K562 (cell line): ENCODE data around the gene P4HB. TPM values are rescaled to one million over a fixed set of nuclear protein-coding genes. Genes with fewer than 3 reads are reported as not detected.

Source experiments
- ATAC-seq: fragments of 200-7000 bp; cut with Tn5 transposase; 3 replicates; pipeline ENCODE4 v1.9.1; 2020; ENCODE audit warnings: moderate library complexity
- BruUV-seq: library from RNA; stranded (reverse); fragments of 400-500 nt; replicated peaks from 2 replicates; lab custom pipeline; 2021; lab: Mats Ljungman, UMichigan
- CTCF ChIA-PET: fragments of 300-600 bp; formaldehyde crosslinking; extraction: SDS; loops from one replicate; lab custom pipeline; 2021; ENCODE audit warnings: low intra/inter-chr PET ratio; lab: Yijun Ruan, JAX
- POLR2A ChIA-PET: fragments of 300-600, 350-650 bp; sonication (Branson Sonifier 250); formaldehyde crosslinking; extraction: SDS; loops from one replicate; lab custom pipeline; 2021; ENCODE audit warnings: antibody characterized with exemption, inconsistent platforms; lab: Yijun Ruan, JAX
- DNase-seq, 4 experiments: peaks; one replicate each; pipeline versions ENCODE4 v3.0.0 to v3.0.0-alpha.2; 2011 to 2018; ENCODE audit warnings: low spot score in 3 of 4, mixed read lengths in 3 of 4; ENCODE audit errors: extremely low read depth in 1 of 4
- FAIRE-seq: peaks from 2 replicates; lab custom pipeline; 2011; peaks lifted over from hg19 to GRCh38; lab: Jason Lieb, UNC
- H2AFZ ChIP-seq: 2 replicates; pipeline ENCODE4 v1.6.0; 2011; ENCODE audit warnings: low read depth, low read length, control low read depth, inconsistent platforms
- H3K27ac ChIP-seq: fragments of 200-600 bp; 3 replicates; pipeline ENCODE4 v1.8.0; 2011; ENCODE audit warnings: low read depth, mild to moderate bottlenecking, control low read depth, inconsistent platforms, low read length, moderate library complexity, mixed read lengths; ENCODE audit errors: extremely low read depth
- H3K27me3 ChIP-seq, 2 experiments: fragments of 300-600 bp in 1 of 2; 2 replicates in 1 of 2; 3 replicates in 1 of 2; pipeline versions ENCODE4 v1.6.0 to v1.8.0; 2011; ENCODE audit warnings: inconsistent platforms in 2 of 2, low read length in 2 of 2, mild to moderate bottlenecking in 1 of 2, mixed read lengths in 1 of 2, moderate library complexity in 1 of 2; ENCODE audit not compliant: control insufficient read depth in 2 of 2, insufficient read depth in 2 of 2
- H3K36me3 ChIP-seq: fragments of 300-600 bp; 3 replicates; pipeline ENCODE4 v1.8.0; 2011; ENCODE audit warnings: mild to moderate bottlenecking, low read length, inconsistent platforms; ENCODE audit not compliant: control insufficient read depth, insufficient read depth
- H3K4me1 ChIP-seq, 2 experiments: fragments of 200-600 bp in 1 of 2; replicated peaks in 1 of 2; 2 replicates in 1 of 2; 3 replicates in 1 of 2; pipeline versions ENCODE4 v1.5.1 to v1.8.0; 2011; ENCODE audit warnings: inconsistent platforms in 2 of 2, low read length in 2 of 2, mild to moderate bottlenecking in 1 of 2, mixed read lengths in 1 of 2, moderate library complexity in 1 of 2; ENCODE audit not compliant: control insufficient read depth in 2 of 2, insufficient read depth in 2 of 2
- H3K4me2 ChIP-seq: 2 replicates; pipeline ENCODE4 v1.6.1; 2011; ENCODE audit warnings: low read length, control low read depth, inconsistent platforms, mixed read lengths; ENCODE audit not compliant: insufficient read depth
- H3K4me3 ChIP-seq: fragments of 200-600 bp; sonication (generic), shearing (Covaris generic); 2 replicates; pipeline ENCODE4 v1.5.1; 2016; ENCODE audit warnings: control low read depth, inconsistent platforms
- H3K79me2 ChIP-seq: fragments of 200-600 bp; 3 replicates; pipeline ENCODE4 v1.8.0; 2011; ENCODE audit warnings: low read length, inconsistent platforms; ENCODE audit not compliant: control insufficient read depth, insufficient read depth
- H3K9ac ChIP-seq, 2 experiments: 2 replicates each; pipeline versions ENCODE4 v1.6.0 to v1.6.1; 2011; ENCODE audit warnings: low read depth in 2 of 2, low read length in 2 of 2, control low read depth in 1 of 2, inconsistent platforms in 1 of 2, mild to moderate bottlenecking in 1 of 2, mixed read lengths in 1 of 2; ENCODE audit not compliant: insufficient read depth in 1 of 2
- H3K9me1 ChIP-seq: one replicate; pipeline ENCODE4 v1.6.0; 2011; ENCODE audit warnings: inconsistent platforms, mild to moderate bottlenecking, low read length, moderate library complexity; ENCODE audit not compliant: control insufficient read depth, insufficient read depth
- H3K9me3 ChIP-seq: replicated peaks from 2 replicates; pipeline ENCODE4 v1.5.1; 2011; ENCODE audit warnings: low read depth, low read length, inconsistent platforms; ENCODE audit not compliant: control insufficient read depth, insufficient read depth
- H4K20me1 ChIP-seq: replicated peaks from 2 replicates; pipeline ENCODE4 v1.6.1; 2011; ENCODE audit warnings: low read length, inconsistent platforms, mixed read lengths; ENCODE audit not compliant: control insufficient read depth, insufficient read depth
- POLR2G ChIP-seq: fragments of 200-400 bp; formaldehyde crosslinking; IDR thresholded peaks from 2 replicates; pipeline ENCODE4 v1.6.1; 2017; ENCODE audit warnings: low read depth, mild to moderate bottlenecking, antibody characterized with exemption, low read length, moderate library complexity
- WGBS: fragments of 100-300 bp; shearing (Covaris generic); methylation state at CpG from one replicate; pipeline ENCODE4 v1.1.6; 2016; ENCODE audit warnings: low coverage, mixed read lengths; ENCODE audit not compliant: insufficient coverage; ENCODE audit errors: missing lambda C conversion rate; 5-methylcytosine and 5-hydroxymethylcytosine counted together
- in situ Hi-C: fragments of 300-500 bp; cut with MboI; formaldehyde crosslinking; loops from 4 replicates; pipeline ENCODE4 v1.15.0; 2018; ENCODE audit warnings: inconsistent platforms, mixed read lengths
- intact Hi-C: fragments of 100-400 bp; cut with micrococcal nuclease; formaldehyde crosslinking; loops from 2 replicates; pipeline ENCODE4 v1.14.2; 2022
- polyA plus RNA-seq, 8 experiments: library from polyadenylated mRNA; depleted of rRNA in 4 of 8; stranded (reverse) in 5 of 8; unstranded in 3 of 8; fragments of >200 nt; fragmentation: Nextera tagmentation in 2 of 8; fragmentation: Illumina TruSeq in 1 of 8; extraction: Ambion mirVana in 2 of 8; extraction: Trizol in 1 of 8; gene quantifications; 2 replicates each; pipeline versions ENCODE4 v1.2.1 to v1.2.3, GENCODE V29; 2011 to 2014; ENCODE audit warnings: inconsistent platforms in 1 of 8, missing spikeins in 1 of 8
- total RNA-seq, 7 experiments: library from RNA; depleted of rRNA in 6 of 7; stranded (reverse); fragments of >200 nt in 6 of 7; fragmentation: Illumina TruSeq in 2 of 7; extraction: Trizol in 2 of 7; gene quantifications; 2 replicates each; pipeline versions ENCODE4 v1.2.1 to v1.2.3, GENCODE V29; 2011 to 2021; ENCODE audit warnings: low replicate concordance in 1 of 7
- TF ChIP-seq, protein P1 (sequence below): fragments of 250-450 bp; sonication (Bioruptor Pico); IDR thresholded peaks from 2 replicates; pipeline ENCODE4 v1.5.0; 2021; ENCODE audit warnings: mild to moderate bottlenecking, borderline replicate concordance

Gene P4HB
- total and polyA plus RNA-seq, 9 of the 15 experiments (the other 6 are each of a cell fraction or from before 2014, with no cell fraction given) = 4.4 to 645 (median 325) TPM

DNA sequence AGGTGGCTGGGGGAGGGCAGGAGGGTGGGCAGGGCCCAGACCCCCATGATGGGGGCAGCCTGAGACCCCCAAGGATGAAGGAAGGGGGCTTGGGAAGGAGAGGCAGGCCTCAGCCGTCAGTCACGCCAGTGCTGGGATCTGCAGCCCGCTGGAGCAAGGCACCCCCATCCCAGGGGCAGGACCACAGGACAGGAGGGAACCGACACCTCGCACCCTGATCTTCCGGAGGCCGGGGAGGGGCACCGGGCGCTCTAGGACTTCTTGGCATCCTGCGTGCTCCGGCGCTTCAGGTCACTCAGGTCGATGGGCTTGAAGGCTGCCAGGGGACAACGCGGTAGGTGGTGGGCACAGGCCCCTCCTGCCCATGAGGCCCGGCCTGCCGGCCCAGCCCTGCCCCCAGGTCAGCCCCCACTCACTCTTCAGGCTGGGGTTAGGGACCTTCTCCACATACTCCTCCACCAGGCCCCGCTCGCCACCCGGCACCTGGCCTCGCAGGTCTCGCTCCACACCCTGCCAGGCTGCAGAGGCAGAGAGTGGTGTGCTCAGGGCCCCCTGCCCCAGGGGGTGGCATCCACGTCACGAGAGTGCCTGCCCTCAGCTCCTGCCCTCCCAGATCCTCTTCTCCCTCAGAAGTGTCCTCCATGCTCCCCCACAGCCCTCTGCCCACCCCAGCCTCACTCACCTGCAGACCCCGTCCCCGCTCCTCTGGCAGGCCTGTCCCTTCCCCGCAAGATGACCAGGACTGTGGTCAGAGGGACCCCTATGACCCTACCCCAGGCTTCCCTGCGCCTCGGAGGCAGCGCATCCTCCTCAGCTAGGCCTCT lies 37.1 kb downstream of the P4HB start:
- Histone ChIP-seq H2AFZ (no peak overlapping the region), H3K36me3 (no peaks in the 10 kb centered on the region), H3K4me2 (no peak overlapping the region)
- intact Hi-C loops = loop anchor here (5.0 kb wide), 1 partner anchor 39 kb away; the partner anchor contains the start of gene P4HB
- WGBS = 94% methylated on average over 13 of the region's 30 CpGs
- 0 out of 2 replicates have a peak, but pooled peaks have one; percentile 8 for TF ChIP-seq POLR2G
- TF ChIP-seq, protein P1, sequence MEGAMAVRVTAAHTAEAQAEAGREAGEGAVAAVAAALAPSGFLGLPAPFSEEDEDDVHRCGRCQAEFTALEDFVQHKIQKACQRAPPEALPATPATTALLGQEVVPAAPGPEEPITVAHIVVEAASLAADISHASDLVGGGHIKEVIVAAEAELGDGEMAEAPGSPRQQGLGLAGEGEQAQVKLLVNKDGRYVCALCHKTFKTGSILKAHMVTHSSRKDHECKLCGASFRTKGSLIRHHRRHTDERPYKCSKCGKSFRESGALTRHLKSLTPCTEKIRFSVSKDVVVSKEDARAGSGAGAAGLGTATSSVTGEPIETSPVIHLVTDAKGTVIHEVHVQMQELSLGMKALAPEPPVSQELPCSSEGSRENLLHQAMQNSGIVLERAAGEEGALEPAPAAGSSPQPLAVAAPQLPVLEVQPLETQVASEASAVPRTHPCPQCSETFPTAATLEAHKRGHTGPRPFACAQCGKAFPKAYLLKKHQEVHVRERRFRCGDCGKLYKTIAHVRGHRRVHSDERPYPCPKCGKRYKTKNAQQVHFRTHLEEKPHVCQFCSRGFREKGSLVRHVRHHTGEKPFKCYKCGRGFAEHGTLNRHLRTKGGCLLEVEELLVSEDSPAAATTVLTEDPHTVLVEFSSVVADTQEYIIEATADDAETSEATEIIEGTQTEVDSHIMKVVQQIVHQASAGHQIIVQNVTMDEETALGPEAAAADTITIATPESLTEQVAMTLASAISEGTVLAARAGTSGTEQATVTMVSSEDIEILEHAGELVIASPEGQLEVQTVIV (CRISPR knock-in tag) = no peak
- TF ChIP-seq, all 486 proteins: peak for 1
- H4K20me1 ChIP-seq = no peaks in the 10 kb centered on the region
- peaks cover 17 to 68% of the 10 kb centered on the region in 2 experiments for H3K4me1 ChIP-seq
- ChIA-PET CTCF (no interaction called here), POLR2A (interaction anchor here (1.0 kb wide), 1 partner anchor 11 kb away, joined by 4 read pairs; the partner anchor contains the start of gene MCRIP1)
- H3K9me1 ChIP-seq = no peaks in the 10 kb centered on the region
- ATAC-seq = no peak
- in situ Hi-C loops = no loop called here
- peak overlapping the region in 1 of 2 experiments; percentile 93; a peak in 2 of 4 replicates for H3K9ac ChIP-seq
- H3K79me2 ChIP-seq = no peaks in the 10 kb centered on the region
- no peak overlapping the region for H3K4me3 ChIP-seq
- H3K9me3 ChIP-seq = no peaks in the 10 kb centered on the region
- H3K27me3 ChIP-seq = no peaks in the 10 kb centered on the region
- BruUV-seq = no TSS peak
- no peak for FAIRE-seq
- DNase-seq = no peak
- H3K27ac ChIP-seq = peak overlapping the region; percentile 84; the same call in 1 of the 3 replicates
